NCI-H2107 (cell line): Measurements from ENCODE around the gene CGA.

ENCODE experiments used
- DNase-seq: peaks from one replicate; lab custom pipeline; 2025; lab: John Stamatoyannopoulos, UW

Gene CGA

DNA sequence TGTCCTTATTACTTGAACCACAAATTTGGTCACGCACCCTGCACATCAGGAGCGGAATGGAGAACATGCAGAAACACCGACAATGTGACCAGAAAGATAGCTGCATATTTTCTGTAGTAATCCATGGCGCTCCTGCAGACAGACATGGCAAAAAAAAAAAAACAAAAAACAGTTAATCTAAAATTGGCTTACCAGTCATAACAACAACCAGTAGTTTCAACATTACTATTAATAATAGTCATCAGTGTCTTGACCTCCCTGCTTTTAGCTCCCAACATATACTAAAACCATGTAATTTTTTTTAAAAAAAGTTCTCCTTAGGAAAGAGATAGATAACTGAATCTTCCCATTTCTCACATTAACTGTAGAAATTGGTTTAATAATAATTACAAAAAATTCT, 6.8 kb downstream of the CGA start:
- DNase-seq, result no peak

GRCh38 chr6:87082160-87082721, 12.7 kb downstream of the CGA start:
- DNase-seq, result no peak

GRCh38 chr6:87078983-87079616, 15.8 kb downstream of the CGA start:
- peak; percentile 16 for DNase-seq

- DNase-seq, result no peak
These were observed 19.7 kb downstream of the CGA start for GRCh38 chr6:87075168-87075567.

DNA sequence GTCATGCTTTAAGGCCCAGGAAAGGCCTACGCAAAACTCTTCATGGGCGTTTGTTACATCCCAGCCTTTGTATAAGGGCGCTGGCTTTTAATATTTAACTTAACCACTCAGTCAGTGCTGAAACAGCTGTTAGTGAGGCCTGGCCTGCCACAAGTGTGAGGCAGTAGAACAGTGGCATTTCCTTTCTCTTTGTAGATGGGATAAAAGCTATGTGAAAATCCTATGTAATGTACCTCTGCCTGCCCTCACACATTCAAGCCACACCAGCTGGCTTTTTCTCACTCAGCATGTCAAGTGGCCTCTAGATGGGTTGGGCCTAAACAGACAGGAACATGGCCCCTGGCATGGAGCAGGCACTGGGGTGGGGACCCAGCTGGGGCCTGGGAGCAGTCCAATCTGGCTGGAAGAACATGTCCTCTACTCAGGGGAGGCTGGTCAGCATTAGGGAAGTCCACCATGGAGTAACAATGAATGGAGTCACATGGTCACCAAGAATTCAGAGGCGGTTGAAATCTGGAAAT, 20.7 kb downstream of the CGA start:
- DNase-seq, result no peak

DNA sequence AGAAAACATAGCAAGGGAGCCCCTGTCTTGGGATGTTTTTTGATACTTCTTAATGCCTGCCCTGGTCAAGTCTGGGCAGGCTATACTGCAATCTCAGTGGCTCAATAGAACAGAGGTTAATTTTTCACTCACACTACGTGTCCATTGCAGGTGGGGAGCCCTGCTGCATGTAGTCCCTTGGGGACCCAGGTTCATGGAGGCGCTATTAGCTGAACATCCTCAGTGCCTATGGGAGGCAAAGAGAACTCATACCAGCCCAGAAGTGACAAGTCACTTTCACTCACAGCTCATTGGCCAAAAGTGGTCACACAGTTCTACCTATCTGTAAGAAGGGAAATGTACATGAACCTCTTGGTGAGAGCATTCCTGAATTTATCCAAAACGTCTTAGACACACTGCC, 23.2 kb downstream of the CGA start:
- no peak for DNase-seq

DNA sequence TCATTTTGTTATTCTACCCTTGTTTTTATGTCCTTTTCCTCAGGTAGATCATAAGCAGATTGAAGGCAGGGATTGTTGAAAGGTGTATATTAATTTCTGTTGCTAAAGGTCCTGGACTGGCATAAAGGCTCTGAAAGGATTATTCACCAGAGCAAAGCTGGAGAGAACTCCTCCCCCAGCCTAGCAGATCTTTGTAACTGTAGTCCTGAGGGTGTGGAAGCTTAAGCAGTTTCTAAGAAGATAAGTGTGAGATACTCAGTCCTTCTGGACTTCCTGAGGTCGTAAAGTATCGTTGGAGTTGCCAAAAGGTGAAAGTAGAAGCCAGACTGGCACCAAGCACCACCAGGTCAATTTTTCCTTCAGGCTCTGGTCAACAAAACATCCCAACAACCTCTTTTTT, 24.2 kb downstream of the CGA start:
- no peak for DNase-seq

GRCh38 chr6:87068795-87069194, 26.1 kb downstream of the CGA start:
- DNase-seq, result no peak

- DNase-seq, result peak; percentile 3
These were observed 28.2 kb downstream of the CGA start for GRCh38 chr6:87066449-87067333.

DNA sequence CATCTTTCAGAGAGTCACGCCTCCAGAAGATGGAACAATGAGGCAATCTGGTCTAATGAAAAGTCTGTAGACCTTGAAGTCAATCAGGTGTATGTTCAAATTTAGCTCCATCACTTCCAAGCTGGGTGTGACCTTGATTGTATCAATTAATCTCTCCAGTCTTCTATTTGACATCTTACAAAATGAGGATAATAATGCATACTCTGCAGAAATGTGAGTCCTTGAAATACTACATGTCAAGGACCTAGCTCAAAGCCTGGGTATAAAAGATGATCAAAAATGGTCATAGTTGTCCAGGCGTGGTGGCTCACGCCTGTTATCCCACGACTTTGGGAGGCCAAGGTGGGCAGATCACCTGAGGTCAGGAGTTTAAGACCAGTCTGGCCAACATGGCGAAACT, 29.8 kb downstream of the CGA start:
- no peak for DNase-seq

GRCh38 chr6:87059943-87060342, 35.0 kb downstream of the CGA start:
- no peak for DNase-seq

GRCh38 chr6:87054143-87054833, 40.6 kb downstream of the CGA start:
- no peak for DNase-seq

DNA sequence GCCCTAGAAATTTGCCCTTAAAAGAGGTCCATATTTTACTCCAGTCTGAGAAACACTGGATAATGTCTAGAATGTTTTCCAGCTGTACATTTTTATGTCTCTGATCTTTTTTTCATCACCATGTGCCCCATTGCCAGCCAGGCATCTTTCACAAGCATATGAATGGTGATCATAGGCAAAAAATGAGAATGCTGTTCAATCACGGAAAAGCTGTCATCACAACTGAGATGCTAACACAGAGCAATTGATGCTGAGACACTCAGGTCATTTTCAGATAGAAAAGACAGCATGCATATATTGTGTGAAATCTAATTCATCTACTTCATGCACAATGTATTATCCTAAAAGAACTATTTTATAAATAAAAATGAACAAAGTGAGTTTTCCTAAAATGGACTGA, 41.6 kb downstream of the CGA start:
- no peak for DNase-seq

DNA sequence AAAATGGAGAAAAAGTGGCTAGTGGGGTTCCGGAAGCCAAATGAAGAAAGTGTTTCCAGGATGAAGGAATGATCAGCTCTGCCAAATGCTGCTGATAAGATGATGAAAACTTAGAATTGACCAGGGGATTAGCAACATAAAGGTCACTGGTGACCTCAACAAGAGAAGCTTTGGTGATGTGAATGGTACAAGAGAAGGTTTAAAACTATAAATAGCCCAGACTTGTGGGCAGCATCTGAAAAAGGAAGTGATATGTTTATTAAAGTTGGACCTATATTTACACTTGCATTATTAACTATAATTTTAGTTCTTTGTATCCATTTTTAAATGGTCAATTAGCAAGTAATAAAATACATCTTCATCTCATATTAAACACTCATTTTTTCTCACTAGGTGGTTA, 45.1 kb downstream of the CGA start:
- DNase-seq, result no peak

- DNase-seq, result no peak
These were observed 49.3 kb downstream of the CGA start for GRCh38 chr6:87045521-87046075.

- DNase-seq, result no peak
These were observed 54.2 kb downstream of the CGA start for GRCh38 chr6:87040729-87041128.
